Muscle of leg (tissue), 16 donors: Measurements from ENCODE around the gene ATP6V1G1. TPM values are rescaled to one million over a fixed set of nuclear protein-coding genes. Genes with fewer than 3 reads are reported as not detected.

ENCODE experiments used
- DNase-seq: peaks from one replicate; pipeline ENCODE4 v3.0.0; 2013
- H3K27ac ChIP-seq: one replicate; pipeline ENCODE4 v1.5.1; 2013; ENCODE audit warnings: mild to moderate bottlenecking, low read length, control low read depth
- H3K27me3 ChIP-seq: one replicate; pipeline ENCODE4 v1.6.1; 2013; ENCODE audit warnings: low read length; ENCODE audit not compliant: control insufficient read depth, insufficient read depth
- H3K36me3 ChIP-seq: one replicate; pipeline ENCODE4 v1.6.1; 2013; ENCODE audit warnings: low read length; ENCODE audit not compliant: control insufficient read depth, insufficient read depth
- H3K4me1 ChIP-seq: one replicate; pipeline ENCODE4 v1.6.1; 2013; ENCODE audit warnings: low read length; ENCODE audit not compliant: control insufficient read depth, insufficient read depth
- H3K4me3 ChIP-seq: one replicate; pipeline ENCODE4 v1.5.1; 2013; ENCODE audit warnings: low read length, control low read depth
- H3K9me3 ChIP-seq: replicated peaks from 2 replicates; pipeline ENCODE4 v1.6.1; 2013; ENCODE audit warnings: low read depth, low read length; ENCODE audit not compliant: control insufficient read depth
- WGBS: methylation state at CpG from one replicate; pipeline ENCODE4 v1.1.5; 2013; ENCODE audit warnings: missing lambda C conversion rate; ENCODE audit not compliant: insufficient coverage; 5-methylcytosine and 5-hydroxymethylcytosine counted together
- long read RNA-seq, 11 donors: transcript quantifications; one replicate each; lab custom pipeline, GENCODE V29; 2026
- polyA plus RNA-seq, 8 donors: library from polyadenylated mRNA; unstranded; fragments of 120-200 nt; gene quantifications; one replicate each; pipeline versions ENCODE4 v1.2.1 to v1.2.3, GENCODE V29; 2013; ENCODE audit warnings: inconsistent platforms in 1 of 8, low replicate concordance in 1 of 8; ENCODE audit not compliant: insufficient read length in 8 of 8, insufficient read depth in 1 of 8
- total RNA-seq: library from RNA; stranded (reverse); fragments of 120-200 nt; gene quantifications from one replicate; pipeline ENCODE4 v1.2.4, GENCODE V29; 2013

ATP6V1G1 gene
- total RNA-seq: 82.1 TPM
- 100 to 1,000 TPM in 4 of 8 donors, 10 to 100 TPM in 4; 89.0 to 125 (median 100) TPM for polyA plus RNA-seq
- long read RNA-seq, donor 1, transcript ATP6V1G1-201 (3 exons, 1,080 nt): major isoform, 41 of 41 reads
- long read RNA-seq, donor 1, partial matches to known transcripts: 0 of 41 reads
- long read RNA-seq, donor 1, other reads (novel, unspliced or antisense): 0 of 41 reads
- long read RNA-seq, donor 2, transcript ATP6V1G1-201 (3 exons, 1,080 nt): major isoform, 10 of 10 reads
- long read RNA-seq, donor 2, partial matches to known transcripts: 0 of 10 reads
- long read RNA-seq, donor 2, other reads (novel, unspliced or antisense): 0 of 10 reads
- long read RNA-seq, donor 3, transcript ATP6V1G1-201 (3 exons, 1,080 nt): major isoform, 59 of 59 reads
- long read RNA-seq, donor 3, partial matches to known transcripts: 0 of 59 reads
- long read RNA-seq, donor 3, other reads (novel, unspliced or antisense): 0 of 59 reads
- long read RNA-seq, donor 4, transcript ATP6V1G1-201 (3 exons, 1,080 nt): major isoform, 62 of 62 reads
- long read RNA-seq, donor 4, partial matches to known transcripts: 0 of 62 reads
- long read RNA-seq, donor 4, other reads (novel, unspliced or antisense): 0 of 62 reads
- long read RNA-seq, donor 5, transcript ATP6V1G1-201 (3 exons, 1,080 nt): major isoform, 212 of 240 reads
- long read RNA-seq, donor 5, partial matches to known transcripts: 28 of 240 reads
- long read RNA-seq, donor 5, other reads (novel, unspliced or antisense): 0 of 240 reads
- long read RNA-seq, donor 6, transcript ATP6V1G1-201 (3 exons, 1,080 nt): major isoform, 151 of 156 reads
- long read RNA-seq, donor 6, partial matches to known transcripts: 0 of 156 reads
- long read RNA-seq, donor 6, other reads (novel, unspliced or antisense): 5 of 156 reads
- long read RNA-seq, donor 7, transcript ATP6V1G1-201 (3 exons, 1,080 nt): major isoform, 128 of 144 reads
- long read RNA-seq, donor 7, partial matches to known transcripts: 16 of 144 reads
- long read RNA-seq, donor 7, other reads (novel, unspliced or antisense): 0 of 144 reads
- long read RNA-seq, donor 8, transcript ATP6V1G1-201 (3 exons, 1,080 nt): major isoform, 71 of 71 reads
- long read RNA-seq, donor 8, partial matches to known transcripts: 0 of 71 reads
- long read RNA-seq, donor 8, other reads (novel, unspliced or antisense): 0 of 71 reads
- long read RNA-seq, donor 9, transcript ATP6V1G1-201 (3 exons, 1,080 nt): major isoform, 85 of 85 reads
- long read RNA-seq, donor 9, partial matches to known transcripts: 0 of 85 reads
- long read RNA-seq, donor 9, other reads (novel, unspliced or antisense): 0 of 85 reads
- long read RNA-seq, donor 10, transcript ATP6V1G1-201 (3 exons, 1,080 nt): major isoform, 120 of 120 reads
- long read RNA-seq, donor 10, partial matches to known transcripts: 0 of 120 reads
- long read RNA-seq, donor 10, other reads (novel, unspliced or antisense): 0 of 120 reads
- long read RNA-seq, donor 11, transcript ATP6V1G1-201 (3 exons, 1,080 nt): major isoform, 71 of 77 reads
- long read RNA-seq, donor 11, partial matches to known transcripts: 6 of 77 reads
- long read RNA-seq, donor 11, other reads (novel, unspliced or antisense): 0 of 77 reads

DNA sequence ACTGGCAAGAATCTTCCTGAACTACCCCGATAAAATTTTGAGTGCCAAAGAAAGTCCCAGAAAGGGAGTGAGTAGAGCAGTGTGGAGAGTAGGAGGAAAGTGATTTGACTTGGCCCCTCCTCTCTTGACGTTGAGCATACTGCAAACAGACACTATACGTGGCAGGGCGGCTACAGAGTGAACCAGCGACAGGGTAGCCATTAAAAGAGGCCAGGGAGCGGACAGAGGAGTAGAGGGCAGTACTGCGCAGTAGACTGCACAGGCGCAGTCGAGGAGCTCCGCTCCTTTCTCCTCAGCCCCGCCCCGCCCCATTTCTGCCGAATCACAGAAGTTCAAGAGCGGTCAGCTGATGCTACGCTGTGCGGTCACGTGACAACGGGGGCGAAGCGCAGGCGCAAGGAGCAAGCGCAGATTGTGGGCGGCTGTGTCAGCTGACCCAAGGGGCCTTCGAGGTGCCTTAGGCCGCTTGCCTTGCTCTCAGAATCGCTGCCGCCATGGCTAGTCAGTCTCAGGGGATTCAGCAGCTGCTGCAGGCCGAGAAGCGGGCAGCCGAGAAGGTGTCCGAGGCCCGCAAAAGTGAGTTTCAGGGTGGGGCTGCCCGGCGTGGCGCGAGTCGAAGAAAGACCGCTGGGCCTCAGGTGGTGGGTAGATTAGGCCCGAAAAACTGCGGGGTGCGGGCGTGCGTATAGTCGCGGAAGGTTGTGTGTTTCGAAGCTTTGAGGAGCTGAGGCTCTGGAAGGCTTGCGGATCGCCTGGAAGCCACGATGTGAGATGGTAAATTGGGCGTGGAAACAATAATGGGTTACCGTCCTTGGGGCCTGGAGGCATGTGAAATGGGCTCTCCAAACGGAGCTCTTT lies at the start of gene ATP6V1G1:
Gene ATP6V1G1 (plus strand): TSS at position 425 of the 858 bp plus-strand sequence. CDS start 70 bp downstream, at position 495.
- under 1% methylated on average over 48 of the region's 52 CpGs for WGBS
- peak; percentile 100 for DNase-seq
- Histone ChIP-seq H3K4me3 (peak within 1 kb of the TSS; percentile 99), H3K4me1 (peaks cover 17% of the 10 kb centered on the region), H3K27me3 (no peaks in the 10 kb centered on the region), H3K9me3 (no peaks in the 10 kb centered on the region), H3K36me3 (peaks cover 3% of the 10 kb centered on the region), H3K27ac (peak within 1 kb of the TSS; percentile 94)

DNA sequence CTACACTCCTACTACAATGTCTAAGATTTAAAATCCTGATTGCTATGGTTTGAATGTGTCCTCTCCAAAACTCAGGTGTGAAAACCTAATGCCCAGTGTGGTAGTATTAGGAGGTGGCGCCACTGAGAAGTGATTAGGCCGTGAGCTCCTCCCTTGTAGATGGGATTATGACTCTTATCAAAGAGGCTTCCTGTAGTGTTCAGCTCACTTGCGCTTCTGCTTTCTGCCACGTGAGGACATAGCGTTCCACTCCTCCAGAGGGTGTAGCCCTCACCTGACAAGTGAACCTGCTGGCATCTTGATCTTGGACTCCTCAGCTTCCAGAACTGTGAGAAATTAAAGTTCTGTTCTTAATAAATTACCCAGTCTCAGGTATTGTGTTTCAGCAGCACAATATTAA lies 49.3 kb upstream of the ATP6V1G1 start:
- Histone ChIP-seq H3K27ac (no peak overlapping the region), H3K4me1 (no peaks in the 10 kb centered on the region), H3K9me3 (no peaks in the 10 kb centered on the region), H3K36me3 (no peaks in the 10 kb centered on the region), H3K27me3 (no peaks in the 10 kb centered on the region), H3K4me3 (no peak overlapping the region)
- 26% methylated on average over 3 of the region's 5 CpGs for WGBS
- DNase-seq: no peak

GRCh38 chr9:114539701-114540380 lies 47.7 kb upstream of the ATP6V1G1 start:
- Histone ChIP-seq H3K4me3 (no peak overlapping the region), H3K9me3 (no peaks in the 10 kb centered on the region), H3K27me3 (peaks cover 3% of the 10 kb centered on the region), H3K27ac (no peak overlapping the region), H3K36me3 (no peaks in the 10 kb centered on the region), H3K4me1 (no peaks in the 10 kb centered on the region)
- no peak for DNase-seq
- WGBS: 54% methylated on average over 3 of the region's 9 CpGs

DNA sequence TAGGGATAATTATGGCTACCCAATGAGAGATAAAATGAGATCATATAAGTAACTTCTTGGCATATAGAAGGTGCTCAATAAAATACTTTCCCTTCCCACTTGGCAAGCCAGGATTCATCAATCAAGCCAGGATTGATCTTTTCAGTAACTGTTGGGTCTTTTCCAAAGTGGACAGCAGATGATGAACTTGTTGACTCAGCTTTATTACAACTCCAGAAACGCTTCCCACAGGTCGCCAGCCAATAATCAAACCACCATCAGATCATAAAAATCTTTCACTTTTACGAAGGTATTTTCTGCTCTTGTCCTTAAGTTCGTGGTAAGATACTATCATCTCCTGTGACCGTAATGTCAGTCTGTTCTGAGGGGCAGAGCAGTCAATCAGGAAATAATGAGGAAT lies 42.5 kb upstream of the ATP6V1G1 start:
- no peak for DNase-seq
- Histone ChIP-seq H3K27me3 (peaks cover 13% of the 10 kb centered on the region), H3K4me1 (no peaks in the 10 kb centered on the region), H3K36me3 (no peaks in the 10 kb centered on the region), H3K4me3 (no peak overlapping the region), H3K27ac (no peak overlapping the region), H3K9me3 (no peaks in the 10 kb centered on the region)
- 55% methylated on average over 3 of the region's 5 CpGs for WGBS

DNA sequence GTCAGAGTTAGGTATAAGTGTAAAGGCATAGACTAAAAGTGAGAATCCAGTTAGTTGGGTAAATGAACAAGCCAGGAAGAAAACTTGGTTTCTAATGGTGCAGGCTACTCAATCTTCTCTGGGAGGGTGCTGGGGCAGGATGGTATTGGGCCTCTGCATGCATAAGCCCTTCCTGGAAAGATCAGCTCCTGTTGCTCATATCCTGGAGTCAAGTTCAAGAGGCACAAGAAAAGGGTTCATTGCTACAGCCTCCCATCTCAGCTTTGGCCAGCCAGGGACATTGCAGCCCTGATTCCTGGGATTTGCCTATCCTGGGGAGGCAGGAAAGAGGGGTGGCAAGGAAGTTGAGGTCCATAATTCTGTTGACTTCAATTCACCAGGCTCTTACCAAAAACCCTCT lies 40.7 kb upstream of the ATP6V1G1 start:
- peaks cover 13% of the 10 kb centered on the region for H3K27me3 ChIP-seq
- no peak for DNase-seq
- no peaks in the 10 kb centered on the region for H3K36me3 ChIP-seq
- no peak overlapping the region for H3K27ac ChIP-seq
- no peaks in the 10 kb centered on the region for H3K4me1 ChIP-seq
- H3K9me3 ChIP-seq: no peaks in the 10 kb centered on the region
- H3K4me3 ChIP-seq: no peak overlapping the region

GRCh38 chr9:114549697-114550330 lies 37.8 kb upstream of the ATP6V1G1 start:
- peak; percentile 17 for DNase-seq
- no peak overlapping the region for H3K4me3 ChIP-seq
- no peaks in the 10 kb centered on the region for H3K9me3 ChIP-seq
- WGBS: 59% methylated on average over 7 of the region's 9 CpGs
- peaks cover 11% of the 10 kb centered on the region for H3K27me3 ChIP-seq
- H3K36me3 ChIP-seq: no peaks in the 10 kb centered on the region
- no peak overlapping the region for H3K27ac ChIP-seq
- no peaks in the 10 kb centered on the region for H3K4me1 ChIP-seq

- peak; percentile 5 for DNase-seq
- H3K9me3 ChIP-seq: no peaks in the 10 kb centered on the region
- no CpG with 5 or more reads among the region's 6 CpGs for WGBS
- no peak overlapping the region for H3K27ac ChIP-seq
- no peak overlapping the region for H3K4me3 ChIP-seq
- peaks cover 8% of the 10 kb centered on the region for H3K27me3 ChIP-seq
- H3K4me1 ChIP-seq: no peaks in the 10 kb centered on the region
- no peaks in the 10 kb centered on the region for H3K36me3 ChIP-seq
These were observed 35.6 kb upstream of the ATP6V1G1 start for GRCh38 chr9:114551750-114552685.
